Activated CD8-positive, alpha-beta T cell treated with anti-CD3 and anti-CD28 coated beads, Interleukin-2, amount 10 ng/mL, durations not matched to agents 7 days and 5 days (primary cell): Measurements from ENCODE around the gene RTN4RL1. TPM values are rescaled to one million over a fixed set of nuclear protein-coding genes. Genes with fewer than 3 reads are reported as not detected.
A peak's percentile ranks its signal among the peaks of the same experiment; 100 is the strongest.

ENCODE experiments used
- ATAC-seq: fragments of 150-1000 bp; cut with Tn5 transposase; one replicate; pipeline ENCODE4 v1.10.0; 2021; ENCODE audit warnings: moderate library complexity
- CTCF ChIA-PET: fragments of 350-600 bp; sonication (Branson Sonifier 250); formaldehyde crosslinking; loops from one replicate; lab custom pipeline; 2021; ENCODE audit warnings: antibody characterized with exemption; lab: Charles Lee
- POLR2A ChIA-PET: fragments of 350-600 bp; sonication (Branson Sonifier 250); formaldehyde crosslinking; loops from one replicate; lab custom pipeline; 2021; ENCODE audit warnings: antibody characterized with exemption; lab: Charles Lee
- DNase-seq: peaks from one replicate; pipeline ENCODE4 v3.0.0-alpha.2; 2020
- H3K27ac Mint-ChIP-seq: one replicate; pipeline ENCODE4 v1.8.0; 2021; ENCODE audit warnings: mild to moderate bottlenecking, mixed read lengths
- H3K27me3 Mint-ChIP-seq: one replicate; pipeline ENCODE4 v1.8.0; 2021; ENCODE audit warnings: low read depth, mixed read lengths
- H3K36me3 Mint-ChIP-seq: one replicate; pipeline ENCODE4 v1.8.0; 2021; ENCODE audit warnings: low read depth, mixed read lengths
- H3K4me1 Mint-ChIP-seq: one replicate; pipeline ENCODE4 v1.8.0; 2021; ENCODE audit warnings: low read depth, mixed read lengths
- H3K4me3 Mint-ChIP-seq: one replicate; pipeline ENCODE4 v1.8.0; 2021; ENCODE audit warnings: mild to moderate bottlenecking, mixed read lengths
- H3K9me3 Mint-ChIP-seq: one replicate; pipeline ENCODE4 v1.8.0; 2022; ENCODE audit warnings: mixed read lengths; ENCODE audit not compliant: insufficient read depth
- total RNA-seq, 2 experiments: library from RNA; stranded (reverse); gene quantifications; one replicate each; pipeline ENCODE4 v1.2.3, GENCODE V29; 2021

RTN4RL1 gene, protein sequence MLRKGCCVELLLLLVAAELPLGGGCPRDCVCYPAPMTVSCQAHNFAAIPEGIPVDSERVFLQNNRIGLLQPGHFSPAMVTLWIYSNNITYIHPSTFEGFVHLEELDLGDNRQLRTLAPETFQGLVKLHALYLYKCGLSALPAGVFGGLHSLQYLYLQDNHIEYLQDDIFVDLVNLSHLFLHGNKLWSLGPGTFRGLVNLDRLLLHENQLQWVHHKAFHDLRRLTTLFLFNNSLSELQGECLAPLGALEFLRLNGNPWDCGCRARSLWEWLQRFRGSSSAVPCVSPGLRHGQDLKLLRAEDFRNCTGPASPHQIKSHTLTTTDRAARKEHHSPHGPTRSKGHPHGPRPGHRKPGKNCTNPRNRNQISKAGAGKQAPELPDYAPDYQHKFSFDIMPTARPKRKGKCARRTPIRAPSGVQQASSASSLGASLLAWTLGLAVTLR
- under 1 TPM; 0.10 to 0.18 TPM for total RNA-seq

DNA sequence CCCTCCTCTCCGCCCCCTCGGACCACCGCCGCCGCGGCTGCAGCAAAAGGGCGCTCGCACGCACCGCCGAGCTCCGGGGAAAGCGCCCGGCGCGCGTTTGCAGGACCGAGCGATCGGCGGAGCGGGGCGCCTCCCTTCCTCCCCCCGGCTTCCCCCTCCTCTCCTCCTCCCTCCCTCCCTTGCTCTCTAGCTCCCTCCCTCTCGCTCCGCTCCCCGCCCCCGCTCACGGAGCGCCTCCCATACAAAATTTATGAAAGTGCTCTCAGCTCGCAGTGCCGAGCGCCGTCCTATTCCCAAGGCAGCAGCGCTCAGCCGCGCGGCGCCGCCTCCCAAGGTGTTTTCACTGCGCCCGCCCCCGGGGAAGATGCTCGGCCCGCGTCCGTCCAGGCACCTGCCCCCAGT lies at the start of gene RTN4RL1:
RTN4RL1 (minus strand) TSS at position 115 of the 402 bp plus-strand sequence. CDS start 469 bp downstream, outside the sequence.
- Mint-ChIP-seq H3K36me3 (peaks cover 2% of the 10 kb centered on the region), H3K4me3 (peak within 1 kb of the TSS; percentile 66), H3K4me1 (peaks cover 25% of the 10 kb centered on the region), H3K27me3 (peaks cover 58% of the 10 kb centered on the region), H3K9me3 (no peaks in the 10 kb centered on the region), H3K27ac (no peak within 1 kb of the TSS)
- ATAC-seq, result peak; percentile 38
- DNase-seq, result peak; percentile 80
- ChIA-PET CTCF (interaction anchor here (0.9 to 1.7 kb wide), 5 partner anchors 29 to 144 kb away, joined by 3 to 21 read pairs (median 4); partner anchors contain the start of gene HIC1), POLR2A (no interaction called here)

DNA sequence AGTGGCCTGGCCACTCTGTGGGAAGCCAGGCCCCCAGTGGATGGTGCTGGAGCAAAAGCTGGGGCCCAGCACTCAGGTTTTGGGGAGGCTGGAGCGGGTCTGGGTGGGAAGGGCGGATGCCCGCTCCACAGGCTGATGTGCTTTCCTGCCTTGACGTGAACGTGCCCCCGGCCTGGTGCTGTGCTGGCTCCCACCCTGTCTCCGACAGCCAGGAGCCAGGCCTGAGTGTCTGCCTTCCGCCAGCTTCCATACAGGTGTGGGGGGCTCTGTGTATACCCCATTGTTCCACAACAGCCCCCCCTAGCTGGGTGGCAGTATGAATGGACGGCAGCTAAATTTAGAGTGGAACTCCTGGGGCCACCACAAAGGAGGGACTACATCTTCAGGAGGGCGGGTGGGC lies 49.8 kb upstream of the RTN4RL1 start:
- POLR2A ChIA-PET, result interaction anchor here (1.0 to 1.1 kb wide), 2 partner anchors 9 to 20 kb away, joined by 4 to 5 read pairs; partner anchors contain the start of gene HIC1
- Mint-ChIP-seq H3K27me3 (no peaks in the 10 kb centered on the region), H3K36me3 (peaks cover 63% of the 10 kb centered on the region), H3K27ac (no peak overlapping the region), H3K4me3 (no peak overlapping the region), H3K9me3 (no peaks in the 10 kb centered on the region), H3K4me1 (peaks cover 42% of the 10 kb centered on the region)
- CTCF ChIA-PET, result interaction anchor here (0.8 to 2.2 kb wide), 3 partner anchors 11 to 170 kb away, joined by 3 to 8 read pairs (median 4); no protein-coding TSS in a partner anchor
- ATAC-seq (no peak), DNase-seq (no peak)

DNA sequence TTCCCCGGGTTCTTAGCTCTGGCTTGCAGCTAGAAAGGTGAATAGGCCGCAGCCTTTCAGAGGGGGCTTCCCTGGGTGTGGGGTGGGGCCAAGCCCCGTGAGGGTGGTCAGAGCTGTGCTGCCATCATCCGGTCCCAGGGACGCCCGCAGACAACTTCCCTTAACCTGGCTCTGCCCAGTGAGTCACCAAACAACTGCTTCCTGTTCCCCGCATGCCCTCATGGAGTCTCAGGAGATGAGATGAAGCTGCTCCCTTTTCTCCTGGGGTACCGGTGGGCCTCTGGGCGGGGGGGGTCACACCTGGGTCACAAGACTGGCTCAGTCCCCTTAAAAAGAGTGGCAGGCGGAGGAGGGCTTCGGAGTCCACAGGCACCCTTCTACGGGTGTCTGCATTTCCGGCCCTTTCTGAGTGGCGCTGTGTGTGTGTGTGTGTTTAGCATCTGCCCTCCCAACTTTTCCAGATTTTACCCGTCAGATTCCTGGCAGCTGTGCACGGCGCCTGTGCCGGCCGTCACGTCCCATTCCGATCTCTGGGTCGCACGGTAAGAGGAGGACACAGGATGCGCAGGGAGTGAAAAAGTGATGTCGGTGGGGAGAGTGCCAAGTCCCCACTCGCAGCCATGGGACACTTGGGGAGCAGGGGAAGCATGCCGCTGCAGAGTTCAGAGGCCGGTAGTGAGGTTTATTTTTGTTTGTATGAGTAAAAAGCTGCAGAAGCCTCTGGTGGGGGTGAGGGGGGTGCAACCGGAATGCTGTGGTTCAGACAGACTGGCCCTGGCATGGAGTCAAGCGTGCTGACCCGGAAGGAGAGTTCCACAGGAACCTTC lies 46.5 kb upstream of the RTN4RL1 start:
- DNase-seq (no peak), ATAC-seq (no peak)
- Mint-ChIP-seq H3K27me3 (no peaks in the 10 kb centered on the region), H3K4me1 (peaks cover 74% of the 10 kb centered on the region), H3K4me3 (no peak overlapping the region), H3K36me3 (peaks cover 68% of the 10 kb centered on the region), H3K9me3 (no peaks in the 10 kb centered on the region), H3K27ac (peak overlapping the region; percentile 15)
- CTCF ChIA-PET, result interaction anchor here (1.0 to 4.6 kb wide), 5 partner anchors 10 to 173 kb away, joined by 3 to 47 read pairs (median 5); no protein-coding TSS in a partner anchor
- POLR2A ChIA-PET, result interaction anchor here (0.8 to 2.2 kb wide), 4 partner anchors 12 to 24 kb away, joined by 3 to 8 read pairs (median 4); partner anchors contain the start of gene HIC1

DNA sequence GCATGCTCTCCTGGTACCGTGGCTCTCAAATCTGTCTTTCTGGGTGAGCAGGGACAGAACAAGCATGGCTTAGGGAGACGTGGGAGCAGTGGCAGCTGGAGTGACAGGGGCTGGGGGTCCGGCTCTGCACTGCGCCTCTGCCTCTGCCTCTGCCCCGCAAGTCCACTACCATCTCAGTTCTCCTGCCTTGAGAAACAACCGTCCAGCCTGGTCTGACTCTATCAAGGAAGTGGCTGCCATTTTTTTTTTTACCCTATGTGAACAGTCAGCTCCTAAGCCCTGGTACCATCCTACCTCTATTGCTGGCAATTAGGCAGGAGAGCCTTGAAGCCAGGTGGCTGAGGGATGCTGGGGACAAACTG lies 45.9 kb upstream of the RTN4RL1 start:
- H3K36me3 Mint-ChIP-seq, result peaks cover 67% of the 10 kb centered on the region
- DNase-seq (no peak), ATAC-seq (no peak)
- H3K4me3 Mint-ChIP-seq, result no peak overlapping the region
- H3K4me1 Mint-ChIP-seq, result peaks cover 72% of the 10 kb centered on the region
- CTCF ChIA-PET, result interaction anchor here (1.2 to 4.6 kb wide), 4 partner anchors 12 to 174 kb away, joined by 3 to 47 read pairs (median 9); no protein-coding TSS in a partner anchor
- no peaks in the 10 kb centered on the region for H3K27me3 Mint-ChIP-seq
- peak overlapping the region; percentile 59 for H3K27ac Mint-ChIP-seq
- POLR2A ChIA-PET, result interaction anchor here (0.8 to 2.2 kb wide), 4 partner anchors 12 to 18 kb away, joined by 3 to 8 read pairs (median 4); partner anchors contain the start of gene HIC1
- no peaks in the 10 kb centered on the region for H3K9me3 Mint-ChIP-seq

DNA sequence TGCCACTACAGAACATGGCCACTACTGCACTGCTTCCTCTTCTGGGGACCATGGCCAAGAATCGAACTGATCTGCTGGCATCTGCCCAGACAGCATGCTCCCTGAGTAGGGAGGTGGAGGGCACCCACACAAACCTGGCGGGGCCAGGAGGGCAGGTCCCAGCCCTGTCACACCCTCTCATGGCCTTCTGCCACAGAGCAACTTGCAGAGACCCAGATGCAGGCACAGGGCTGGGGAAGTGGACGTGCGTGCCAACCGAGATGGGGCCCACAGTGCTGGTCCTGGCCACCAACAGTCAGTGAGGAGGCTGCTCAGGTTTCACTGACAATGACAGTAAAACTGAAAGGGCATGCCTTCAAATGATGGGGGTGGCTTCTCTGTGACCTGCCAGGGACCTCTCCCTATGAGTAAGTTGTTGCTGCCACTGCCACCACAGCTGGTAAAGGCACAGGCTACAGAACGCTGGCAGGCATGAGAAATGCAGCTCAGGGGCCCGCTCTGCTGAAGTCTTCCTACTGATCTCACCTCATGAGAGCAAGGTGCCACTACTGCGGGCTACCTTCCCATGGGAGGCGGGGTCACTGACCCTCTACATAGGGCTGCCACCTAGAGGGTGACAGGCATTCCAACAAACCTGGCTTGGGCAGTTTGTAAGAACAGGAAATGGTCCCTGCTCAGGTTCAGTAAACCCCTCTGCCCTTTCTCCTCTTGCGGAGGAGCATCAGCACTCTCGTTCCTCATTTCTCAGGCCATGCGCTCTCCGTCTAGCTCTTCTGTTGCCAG lies 45.3 kb upstream of the RTN4RL1 start:
- no peaks in the 10 kb centered on the region for H3K27me3 Mint-ChIP-seq
- CTCF ChIA-PET, result interaction anchor here (1.2 to 4.6 kb wide), 6 partner anchors 12 to 211 kb away, joined by 3 to 47 read pairs (median 10); partner anchors contain the start of gene HIC1
- ATAC-seq (peak; percentile 82), DNase-seq (peak; percentile 78)
- H3K4me3 Mint-ChIP-seq, result peak overlapping the region; percentile 16
- POLR2A ChIA-PET, result interaction anchor here (0.8 to 2.2 kb wide), 3 partner anchors 16 to 322 kb away, joined by 3 to 8 read pairs (median 3); no protein-coding TSS in a partner anchor
- peak overlapping the region; percentile 84 for H3K27ac Mint-ChIP-seq
- no peaks in the 10 kb centered on the region for H3K9me3 Mint-ChIP-seq
- H3K4me1 Mint-ChIP-seq, result peaks cover 67% of the 10 kb centered on the region
- peaks cover 71% of the 10 kb centered on the region for H3K36me3 Mint-ChIP-seq

DNA sequence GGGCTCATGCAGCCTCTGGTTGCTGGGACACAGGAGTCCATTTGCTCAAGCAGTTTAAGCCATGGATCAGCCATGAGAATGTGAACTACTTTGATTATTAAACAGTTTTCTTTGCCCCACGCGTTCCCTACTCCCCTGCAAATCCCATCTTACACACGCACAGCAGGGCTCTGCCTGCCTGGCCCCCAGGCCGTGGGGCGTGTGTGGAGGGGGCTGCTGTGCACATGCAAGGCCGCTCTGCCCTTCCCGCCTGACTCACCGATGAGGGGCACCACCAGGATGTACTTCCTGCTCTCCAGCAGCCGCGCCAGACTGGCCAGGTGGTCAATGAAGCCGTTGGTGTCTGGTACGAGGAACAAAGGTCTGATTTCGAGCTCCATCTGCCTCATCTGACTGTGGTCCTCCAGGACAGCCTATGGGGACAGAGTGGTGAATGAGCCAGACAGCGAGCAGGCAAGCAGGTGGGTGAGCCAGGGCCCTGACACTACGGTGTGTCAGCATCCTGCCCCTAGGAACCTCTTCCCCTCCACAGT lies 43.5 kb upstream of the RTN4RL1 start:
- Mint-ChIP-seq H3K9me3 (no peaks in the 10 kb centered on the region), H3K4me3 (peak overlapping the region; percentile 32), H3K27ac (peak overlapping the region; percentile 84), H3K27me3 (no peaks in the 10 kb centered on the region), H3K36me3 (peaks cover 78% of the 10 kb centered on the region), H3K4me1 (peaks cover 68% of the 10 kb centered on the region)
- DNase-seq (no peak), ATAC-seq (no peak)
- CTCF ChIA-PET, result interaction anchor here (0.9 to 4.6 kb wide), 11 partner anchors 11 to 334 kb away, joined by 3 to 47 read pairs (median 3); partner anchors contain the start of gene HIC1
- POLR2A ChIA-PET, result interaction anchor here (1.2 to 1.4 kb wide), 3 partner anchors 12 to 176 kb away, joined by 4 to 13 read pairs (median 7); no protein-coding TSS in a partner anchor

DNA sequence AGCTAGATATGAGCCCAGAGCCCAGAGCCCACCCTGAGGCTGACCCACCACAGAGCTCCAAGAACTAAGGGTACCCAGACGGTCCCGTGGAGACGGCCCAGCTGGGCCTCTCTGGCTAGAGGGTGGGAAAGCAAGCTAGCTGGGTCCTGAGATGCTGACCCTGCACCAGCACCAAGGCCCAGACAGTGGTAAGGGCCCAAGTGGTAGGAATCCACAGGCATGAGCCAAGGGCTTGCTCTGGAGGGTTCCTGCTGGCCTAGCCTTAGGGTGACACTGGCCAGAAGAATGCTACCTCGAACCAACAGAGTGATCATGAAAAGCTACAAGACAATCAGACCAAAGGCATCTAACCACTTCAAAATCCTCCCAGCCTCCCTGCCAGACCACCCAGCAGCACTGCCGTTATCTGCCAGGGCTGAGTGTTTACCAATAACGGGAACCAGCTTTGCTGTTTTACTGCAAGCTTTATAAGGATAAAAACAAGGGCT lies 42.9 kb upstream of the RTN4RL1 start:
- H3K27me3 Mint-ChIP-seq, result no peaks in the 10 kb centered on the region
- no peak for ATAC-seq

DNA sequence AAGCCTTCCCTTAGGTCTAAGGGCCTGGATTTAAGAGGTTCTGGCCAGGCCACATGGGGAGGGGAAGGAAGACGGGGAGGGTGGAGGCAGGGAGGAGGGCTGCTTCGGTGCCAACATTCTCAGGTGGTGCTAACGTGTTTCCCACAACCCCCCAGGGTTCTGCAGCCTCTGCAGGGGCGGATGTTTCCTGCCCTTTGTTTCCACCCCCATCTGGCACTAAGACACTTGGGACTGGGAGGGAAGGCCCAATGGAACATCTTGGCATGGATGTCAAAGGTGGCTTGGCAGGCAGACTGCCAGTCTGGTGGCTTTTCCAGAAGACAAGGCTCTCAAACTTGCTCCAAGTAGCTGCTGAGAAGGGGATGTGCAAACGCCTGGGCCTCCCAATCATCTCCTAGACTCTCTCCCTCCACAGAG lies 42.5 kb upstream of the RTN4RL1 start:
- H3K4me3 Mint-ChIP-seq, result no peak overlapping the region
- peak overlapping the region; percentile 51 for H3K27ac Mint-ChIP-seq
- DNase-seq (no peak), ATAC-seq (no peak)
- ChIA-PET POLR2A (interaction anchor here (1.3 to 1.4 kb wide), 2 partner anchors 11 to 22 kb away, joined by 7 to 13 read pairs; no protein-coding TSS in a partner anchor), CTCF (interaction anchor here (0.9 to 4.6 kb wide), 10 partner anchors 10 to 215 kb away, joined by 3 to 47 read pairs (median 4); partner anchors contain the start of gene HIC1)
- H3K36me3 Mint-ChIP-seq, result peaks cover 84% of the 10 kb centered on the region
- no peaks in the 10 kb centered on the region for H3K27me3 Mint-ChIP-seq
- H3K9me3 Mint-ChIP-seq, result no peaks in the 10 kb centered on the region
- peaks cover 76% of the 10 kb centered on the region for H3K4me1 Mint-ChIP-seq

More for the DNA sequence above, 42.9 kb upstream of the RTN4RL1 start:
- Mint-ChIP-seq H3K4me1 (peaks cover 74% of the 10 kb centered on the region), H3K27ac (peak overlapping the region; percentile 84), H3K36me3 (peaks cover 82% of the 10 kb centered on the region), H3K4me3 (no peak overlapping the region), H3K9me3 (no peaks in the 10 kb centered on the region)
- POLR2A ChIA-PET, result interaction anchor here (1.3 to 1.4 kb wide), 2 partner anchors 11 to 22 kb away, joined by 7 to 13 read pairs; no protein-coding TSS in a partner anchor
- no peak for DNase-seq
- CTCF ChIA-PET, result interaction anchor here (0.9 to 4.6 kb wide), 9 partner anchors 10 to 335 kb away, joined by 3 to 47 read pairs (median 3); partner anchors contain the start of gene HIC1

DNA sequence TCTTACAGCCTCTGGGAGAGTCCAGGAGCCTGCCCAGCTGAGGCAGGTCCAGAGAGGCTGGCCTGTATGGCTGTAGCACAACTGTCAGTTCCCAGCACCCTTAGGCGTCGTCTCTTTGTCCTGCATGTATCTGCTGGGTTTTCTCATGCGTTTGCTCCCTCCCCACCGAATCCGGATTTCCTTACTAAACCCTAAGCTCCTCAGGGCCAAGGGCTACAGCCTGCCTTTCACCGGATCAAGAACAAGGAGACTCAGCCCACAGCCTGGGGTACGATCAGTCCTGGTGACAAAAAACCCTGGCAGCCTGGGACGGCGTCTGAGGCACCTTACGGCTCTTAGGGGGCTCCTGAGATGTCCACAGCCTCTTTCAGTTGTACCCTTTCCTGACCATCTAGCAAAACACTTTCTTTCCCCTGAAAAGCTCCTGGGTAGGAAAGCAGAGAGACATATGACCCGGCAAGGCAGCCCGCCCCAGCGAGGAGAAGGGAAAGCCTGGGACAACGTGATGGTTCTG lies 42.0 kb upstream of the RTN4RL1 start:
- DNase-seq (no peak), ATAC-seq (no peak)
- Mint-ChIP-seq H3K27me3 (no peaks in the 10 kb centered on the region), H3K27ac (peak overlapping the region; percentile 20), H3K4me3 (no peak overlapping the region), H3K9me3 (no peaks in the 10 kb centered on the region), H3K36me3 (peaks cover 84% of the 10 kb centered on the region), H3K4me1 (peaks cover 81% of the 10 kb centered on the region)
- POLR2A ChIA-PET, result interaction anchor here (0.7 to 1.4 kb wide), 2 partner anchors 10 to 77 kb away, joined by 3 to 7 read pairs; no protein-coding TSS in a partner anchor
- CTCF ChIA-PET, result interaction anchor here (1.0 to 4.2 kb wide), 4 partner anchors 12 to 178 kb away, joined by 3 to 26 read pairs (median 5); partner anchors contain the start of gene HIC1
